HepG2 (cell line): ENCODE results near the gene HIVEP2. TPM values are rescaled to one million over a fixed set of nuclear protein-coding genes. Genes with fewer than 3 reads are reported as not detected.
A peak's percentile ranks its signal among the peaks of the same experiment; 100 is the strongest.

ENCODE experiments used
- ARNTL ChIP-seq: sonication (generic); formaldehyde crosslinking; IDR thresholded peaks from 2 replicates; pipeline ENCODE4 v1.4.0; 2020; ENCODE audit warnings: mild to moderate bottlenecking, missing genetic modification reagents
- CEBPG ChIP-seq: IDR thresholded peaks from 2 replicates; pipeline ENCODE4 v1.6.1; 2016
- ELF1 ChIP-seq: sonication (generic); formaldehyde crosslinking; IDR thresholded peaks from 2 replicates; pipeline ENCODE4 v1.4.0; 2020; ENCODE audit warnings: missing genetic modification reagents
- GLI4 ChIP-seq: sonication (generic); formaldehyde crosslinking; IDR thresholded peaks from 2 replicates; pipeline ENCODE4 v1.5.1; 2020; ENCODE audit warnings: missing genetic modification reagents, mild to moderate bottlenecking, moderate library complexity, borderline replicate concordance
- HNF4G ChIP-seq, 2 experiments: sonication (generic) in 1 of 2; formaldehyde crosslinking in 1 of 2; IDR thresholded peaks; 2 replicates each; pipeline versions ENCODE4 v1.4.0 to v1.6.1; 2011 to 2020; ENCODE audit warnings: borderline replicate concordance in 2 of 2, low read depth in 2 of 2, mild to moderate bottlenecking in 2 of 2, low read length in 1 of 2, missing genetic modification reagents in 1 of 2, moderate library complexity in 1 of 2
- MED8 ChIP-seq: sonication (generic); formaldehyde crosslinking; IDR thresholded peaks from 2 replicates; pipeline ENCODE4 v1.8.1; 2023; ENCODE audit warnings: mild to moderate bottlenecking, missing genetic modification reagents; ENCODE audit not compliant: insufficient replicate concordance
- MIER3 ChIP-seq: IDR thresholded peaks from 2 replicates; pipeline ENCODE4 v1.6.1; 2016; ENCODE audit warnings: missing compliant biosample characterization, borderline replicate concordance
- MYC ChIP-seq: sonication (generic); formaldehyde crosslinking; IDR thresholded peaks from 2 replicates; pipeline ENCODE4 v1.9.0; 2021; ENCODE audit warnings: missing genetic modification reagents, borderline replicate concordance
- SALL1 ChIP-seq: sonication (generic); formaldehyde crosslinking; IDR thresholded peaks from 2 replicates; pipeline ENCODE4 v1.8.0; 2022; ENCODE audit warnings: mild to moderate bottlenecking, missing genetic modification reagents
- SOX5 ChIP-seq: IDR thresholded peaks from 2 replicates; pipeline ENCODE4 v1.6.1; 2016; ENCODE audit warnings: borderline replicate concordance
- TBX2 ChIP-seq: sonication (generic); formaldehyde crosslinking; IDR thresholded peaks from 2 replicates; pipeline ENCODE4 v1.5.0; 2020; ENCODE audit warnings: missing genetic modification reagents, mild to moderate bottlenecking, borderline replicate concordance
- WIZ ChIP-seq: sonication (generic); formaldehyde crosslinking; IDR thresholded peaks from 2 replicates; pipeline ENCODE4 v1.5.1; 2020; ENCODE audit warnings: mild to moderate bottlenecking, missing genetic modification reagents
- YEATS2 ChIP-seq: sonication (generic); formaldehyde crosslinking; IDR thresholded peaks from 2 replicates; pipeline ENCODE4 v1.4.0; 2020; ENCODE audit warnings: missing genetic modification reagents, borderline replicate concordance
- ZFP36L1 ChIP-seq: sonication (generic); formaldehyde crosslinking; IDR thresholded peaks from 2 replicates; pipeline ENCODE4 v1.8.0; 2022; ENCODE audit warnings: mild to moderate bottlenecking, missing genetic modification reagents, moderate library complexity
- ZNF235 ChIP-seq: sonication (generic); formaldehyde crosslinking; IDR thresholded peaks from 2 replicates; pipeline ENCODE4 v1.8.1; 2023; ENCODE audit warnings: mild to moderate bottlenecking, missing genetic modification reagents, borderline replicate concordance
- ZNF652 ChIP-seq: IDR thresholded peaks from 2 replicates; pipeline ENCODE4 v1.6.1; 2016; ENCODE audit warnings: low read depth, borderline replicate concordance
- ZNF672 ChIP-seq: sonication (generic); formaldehyde crosslinking; IDR thresholded peaks from 2 replicates; pipeline ENCODE4 v1.8.1; 2022; ENCODE audit warnings: missing genetic modification reagents
- ZNF678 ChIP-seq: sonication (generic); formaldehyde crosslinking; IDR thresholded peaks from 2 replicates; pipeline ENCODE4 v1.4.0; 2020; ENCODE audit warnings: mild to moderate bottlenecking, missing genetic modification reagents
- ZNF772 ChIP-seq: sonication (generic); formaldehyde crosslinking; IDR thresholded peaks from 2 replicates; pipeline ENCODE4 v1.5.0; 2020; ENCODE audit warnings: mild to moderate bottlenecking, missing genetic modification reagents
- ZNF878 ChIP-seq: sonication (generic); formaldehyde crosslinking; IDR thresholded peaks from 2 replicates; pipeline ENCODE4 v1.8.1; 2023; ENCODE audit warnings: mild to moderate bottlenecking, missing genetic modification reagents, moderate library complexity
- polyA plus RNA-seq, 8 experiments: library from polyadenylated mRNA; depleted of rRNA in 3 of 8; stranded (reverse) in 7 of 8; unstranded in 1 of 8; fragments of >200 nt; fragmentation: Illumina TruSeq in 4 of 8; extraction: Trizol in 4 of 8; gene quantifications; 2 replicates each; pipeline versions ENCODE4 v1.2.1 to v1.2.3, GENCODE V29; 2011 to 2016; ENCODE audit warnings: low read depth in 4 of 8, missing spikeins in 1 of 8, mixed read lengths in 1 of 8; ENCODE audit not compliant: insufficient read depth in 1 of 8
- total RNA-seq, 5 experiments: library from RNA; depleted of rRNA; stranded (reverse); fragments of >200 nt; fragmentation: Illumina TruSeq; extraction: Trizol; gene quantifications; 2 replicates each; pipeline ENCODE4 v1.2.3, GENCODE V29; 2016; ENCODE audit warnings: low read depth in 1 of 5
- TF ChIP-seq, protein P1 (sequence below): sonication (generic); formaldehyde crosslinking; IDR thresholded peaks from 2 replicates; pipeline ENCODE4 v1.4.0; 2020; ENCODE audit warnings: missing genetic modification reagents
- TF ChIP-seq, protein P2 (sequence below): sonication (generic); formaldehyde crosslinking; IDR thresholded peaks from 2 replicates; pipeline ENCODE4 v1.8.1; 2023; ENCODE audit warnings: mild to moderate bottlenecking, moderate library complexity, missing genetic modification reagents
- TF ChIP-seq, protein P3 (sequence below): sonication (generic); formaldehyde crosslinking; IDR thresholded peaks from 2 replicates; pipeline ENCODE4 v1.5.0; 2020; ENCODE audit warnings: missing genetic modification reagents, mild to moderate bottlenecking, borderline replicate concordance
- TF ChIP-seq, protein P4 (sequence below): sonication (generic); formaldehyde crosslinking; IDR thresholded peaks from 2 replicates; pipeline ENCODE4 v1.8.1; 2023; ENCODE audit warnings: missing genetic modification reagents, mild to moderate bottlenecking, borderline replicate concordance
- TF ChIP-seq, protein P5 (sequence below): sonication (generic); formaldehyde crosslinking; IDR thresholded peaks from 2 replicates; pipeline ENCODE4 v1.5.0; 2020; ENCODE audit warnings: missing genetic modification reagents

The HIVEP2 gene
- total and polyA plus RNA-seq, 2 of the 13 experiments (the other 11 are each of a cell fraction or from before 2014, with no cell fraction given), result 3.4 to 12.9 TPM

DNA sequence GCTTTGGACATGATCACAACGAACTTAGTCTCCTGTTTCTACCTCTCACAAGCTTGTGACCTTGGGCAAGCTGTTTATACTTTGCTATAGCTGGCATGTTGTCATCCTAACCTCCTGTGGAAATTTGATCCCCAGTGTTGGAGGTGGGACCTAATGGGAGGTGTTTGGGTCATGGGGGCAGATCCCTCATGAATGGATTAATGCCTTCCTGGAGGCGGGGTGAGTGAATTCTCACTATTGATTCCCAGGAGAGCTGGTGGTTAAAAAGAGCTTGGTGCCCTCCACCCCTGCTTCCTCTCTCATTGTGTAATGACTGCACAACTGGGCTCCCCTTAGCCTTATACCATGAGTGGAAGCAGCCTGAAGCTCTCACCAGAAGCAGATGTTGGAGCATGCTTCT is 228.9 kb downstream of the HIVEP2 start (continued):
- TF ChIP-seq, protein P1, sequence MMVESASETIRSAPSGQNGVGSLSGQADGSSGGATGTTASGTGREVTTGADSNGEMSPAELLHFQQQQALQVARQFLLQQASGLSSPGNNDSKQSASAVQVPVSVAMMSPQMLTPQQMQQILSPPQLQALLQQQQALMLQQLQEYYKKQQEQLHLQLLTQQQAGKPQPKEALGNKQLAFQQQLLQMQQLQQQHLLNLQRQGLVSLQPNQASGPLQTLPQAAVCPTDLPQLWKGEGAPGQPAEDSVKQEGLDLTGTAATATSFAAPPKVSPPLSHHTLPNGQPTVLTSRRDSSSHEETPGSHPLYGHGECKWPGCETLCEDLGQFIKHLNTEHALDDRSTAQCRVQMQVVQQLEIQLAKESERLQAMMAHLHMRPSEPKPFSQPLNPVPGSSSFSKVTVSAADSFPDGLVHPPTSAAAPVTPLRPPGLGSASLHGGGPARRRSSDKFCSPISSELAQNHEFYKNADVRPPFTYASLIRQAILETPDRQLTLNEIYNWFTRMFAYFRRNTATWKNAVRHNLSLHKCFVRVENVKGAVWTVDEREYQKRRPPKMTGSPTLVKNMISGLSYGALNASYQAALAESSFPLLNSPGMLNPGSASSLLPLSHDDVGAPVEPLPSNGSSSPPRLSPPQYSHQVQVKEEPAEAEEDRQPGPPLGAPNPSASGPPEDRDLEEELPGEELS (CRISPR knock-in tag), result peak; percentile 68
- TF ChIP-seq ELF1 (CRISPR knock-in tag) (0 out of 2 replicates have a peak, but pooled peaks have one; percentile 17), SALL1 (CRISPR knock-in tag) (peak; percentile 76), ZNF672 (CRISPR knock-in tag) (no peak), TBX2 (CRISPR knock-in tag) (peak; percentile 58; the same call in 1 of the 2 replicates), YEATS2 (CRISPR knock-in tag) (0 out of 2 replicates have a peak, but pooled peaks have one; percentile 21), ZFP36L1 (CRISPR knock-in tag) (no peak), WIZ (CRISPR knock-in tag) (no peak), HNF4G (IDR thresholded peaks at IDR 0.05; ENCODE audit: borderline replicate concordance, low read depth, low read length) (no peak), HNF4G (CRISPR knock-in tag; IDR thresholded peaks at IDR 0.05; ENCODE audit: borderline replicate concordance, low read depth) (no peak), ZNF652 (CRISPR knock-in tag) (no peak), CEBPG (CRISPR knock-in tag) (peak; percentile 10; the same call in 1 of the 2 replicates), ARNTL (CRISPR knock-in tag) (peak; percentile 36; the same call in 1 of the 2 replicates), GLI4 (CRISPR knock-in tag) (no peak), SOX5 (CRISPR knock-in tag) (peak; percentile 71; the same call in 1 of the 2 replicates), MYC (CRISPR knock-in tag) (no peak), ZNF878 (CRISPR knock-in tag) (peak; percentile 82), ZNF772 (no peak), ZNF678 (no peak), MIER3 (CRISPR knock-in tag) (peak; percentile 62; the same call in 1 of the 2 replicates), ZNF235 (no peak), MED8 (CRISPR knock-in tag) (no peak)
- TF ChIP-seq, protein P2, sequence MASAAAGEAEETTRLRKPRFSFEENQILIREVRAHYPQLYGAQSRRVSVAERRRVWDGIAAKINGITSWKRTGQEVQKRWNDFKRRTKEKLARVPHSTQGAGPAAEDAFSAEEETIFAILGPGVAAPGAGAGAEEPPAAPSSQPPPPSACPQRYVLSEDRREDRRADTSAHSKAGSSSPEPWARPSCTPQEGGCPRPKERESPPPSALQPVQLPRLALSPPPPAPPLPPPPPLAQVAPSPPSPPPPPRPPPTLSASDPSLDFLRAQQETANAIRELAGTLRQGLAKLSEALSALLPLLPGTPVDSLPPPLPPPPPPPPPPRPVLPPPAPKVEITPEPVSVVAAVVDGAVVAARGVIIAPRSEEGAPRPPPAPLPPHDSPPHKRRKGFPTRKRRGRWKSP, result no peak
- TF ChIP-seq, protein P3, sequence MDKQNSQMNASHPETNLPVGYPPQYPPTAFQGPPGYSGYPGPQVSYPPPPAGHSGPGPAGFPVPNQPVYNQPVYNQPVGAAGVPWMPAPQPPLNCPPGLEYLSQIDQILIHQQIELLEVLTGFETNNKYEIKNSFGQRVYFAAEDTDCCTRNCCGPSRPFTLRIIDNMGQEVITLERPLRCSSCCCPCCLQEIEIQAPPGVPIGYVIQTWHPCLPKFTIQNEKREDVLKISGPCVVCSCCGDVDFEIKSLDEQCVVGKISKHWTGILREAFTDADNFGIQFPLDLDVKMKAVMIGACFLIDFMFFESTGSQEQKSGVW (CRISPR knock-in tag), result no peak
- TF ChIP-seq, protein P4, sequence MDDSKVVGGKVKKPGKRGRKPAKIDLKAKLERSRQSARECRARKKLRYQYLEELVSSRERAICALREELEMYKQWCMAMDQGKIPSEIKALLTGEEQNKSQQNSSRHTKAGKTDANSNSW (CRISPR knock-in tag), result no peak
- TF ChIP-seq, protein P5, sequence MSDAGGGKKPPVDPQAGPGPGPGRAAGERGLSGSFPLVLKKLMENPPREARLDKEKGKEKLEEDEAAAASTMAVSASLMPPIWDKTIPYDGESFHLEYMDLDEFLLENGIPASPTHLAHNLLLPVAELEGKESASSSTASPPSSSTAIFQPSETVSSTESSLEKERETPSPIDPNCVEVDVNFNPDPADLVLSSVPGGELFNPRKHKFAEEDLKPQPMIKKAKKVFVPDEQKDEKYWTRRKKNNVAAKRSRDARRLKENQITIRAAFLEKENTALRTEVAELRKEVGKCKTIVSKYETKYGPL (CRISPR knock-in tag), result no peak
